BJ (cell line): ENCODE measurements around the gene TTC21B. TPM values are rescaled to one million over a fixed set of nuclear protein-coding genes. Genes with fewer than 3 reads are reported as not detected.

Experiments
- CTCF ChIA-PET: fragments of 350-600 bp; formaldehyde crosslinking; extraction: SDS; loops from one replicate; lab custom pipeline; 2021; ENCODE audit warnings: antibody characterized with exemption, inconsistent platforms; lab: Yijun Ruan, JAX
- POLR2A ChIA-PET: fragments of 300-600 bp; sonication (Branson Sonifier 250); formaldehyde crosslinking; extraction: SDS; loops from one replicate; lab custom pipeline; 2021; ENCODE audit warnings: antibody characterized with exemption; lab: Charles Lee
- DNase-seq: peaks from one replicate; pipeline ENCODE4 v3.0.0-alpha.2; 2011; ENCODE audit warnings: low read depth
- H3K27me3 ChIP-seq: 2 replicates; pipeline ENCODE4 v1.6.0; 2011; ENCODE audit warnings: low read length; ENCODE audit not compliant: control insufficient read depth, insufficient read depth
- H3K36me3 ChIP-seq: 2 replicates; pipeline ENCODE4 v1.5.1; 2011; ENCODE audit warnings: low read length; ENCODE audit not compliant: control insufficient read depth, insufficient read depth
- H3K4me3 ChIP-seq: 2 replicates; pipeline ENCODE4 v1.5.1; 2011; ENCODE audit warnings: low read depth, mild to moderate bottlenecking, control low read depth, low read length
- CTCF ChIP-seq: IDR thresholded peaks from 2 replicates; pipeline ENCODE4 v1.5.1; 2011; ENCODE audit warnings: low read depth, mild to moderate bottlenecking, control low read depth, inconsistent platforms, low read length, moderate library complexity; ENCODE audit not compliant: insufficient read depth
- polyA plus RNA-seq: library from polyadenylated mRNA; depleted of rRNA; stranded (reverse); fragments of >200 nt; gene quantifications from 2 replicates; pipeline ENCODE4 v1.2.3, GENCODE V29; 2011

Gene TTC21B
- polyA plus RNA-seq, 1 experiment, result 12.1 TPM

- ChIA-PET POLR2A (no interaction called here), CTCF (interaction anchor here (0.6 to 2.2 kb wide), 4 partner anchors 16 to 462 kb away, joined by 3 to 4 read pairs (median 4); no protein-coding TSS in a partner anchor)
- peak; percentile 72 for DNase-seq
- no peaks in the 10 kb centered on the region for H3K27me3 ChIP-seq
- H3K36me3 ChIP-seq, result no peaks in the 10 kb centered on the region
- no peak for TF ChIP-seq CTCF
- H3K4me3 ChIP-seq, result no peak overlapping the region
Observed at GRCh38 chr2:165872101-165872791, 81.3 kb downstream of the TTC21B start.

- H3K27me3 ChIP-seq, result no peaks in the 10 kb centered on the region
- ChIA-PET CTCF (interaction anchor here (0.8 to 1.0 kb wide), 2 partner anchors 15 to 469 kb away, joined by 3 read pairs; no protein-coding TSS in a partner anchor), POLR2A (interaction anchor here (0.6 kb wide), 1 partner anchor 40 kb away, joined by 4 read pairs; no protein-coding TSS in a partner anchor)
- no peak for DNase-seq
- no peak for TF ChIP-seq CTCF
- no peak overlapping the region for H3K4me3 ChIP-seq
- no peaks in the 10 kb centered on the region for H3K36me3 ChIP-seq
Observed at GRCh38 chr2:165871025-165871424, 82.6 kb downstream of the TTC21B start.

- no peak for DNase-seq
- no peak for TF ChIP-seq CTCF
Observed at GRCh38 chr2:165870346-165870745, 83.2 kb downstream of the TTC21B start.

GRCh38 chr2:165868211-165868610, 85.4 kb downstream of the TTC21B start:
- no peak for DNase-seq
- H3K36me3 ChIP-seq, result no peaks in the 10 kb centered on the region
- CTCF ChIA-PET, result no interaction called here
- no peak for TF ChIP-seq CTCF
- H3K4me3 ChIP-seq, result no peak overlapping the region
- no peaks in the 10 kb centered on the region for H3K27me3 ChIP-seq
- POLR2A ChIA-PET, result no interaction called here

More at GRCh38 chr2:165870346-165870745, 83.2 kb downstream of the TTC21B start:
- no peak overlapping the region for H3K4me3 ChIP-seq
- ChIA-PET POLR2A (interaction anchor here (0.6 kb wide), 1 partner anchor 41 kb away, joined by 4 read pairs; no protein-coding TSS in a partner anchor), CTCF (interaction anchor here (0.8 to 1.0 kb wide), 2 partner anchors 16 to 468 kb away, joined by 3 read pairs; no protein-coding TSS in a partner anchor)
- H3K36me3 ChIP-seq, result no peaks in the 10 kb centered on the region
- H3K27me3 ChIP-seq, result no peaks in the 10 kb centered on the region

- POLR2A ChIA-PET, result no interaction called here
- TF ChIP-seq CTCF, result no peak
Observed at GRCh38 chr2:165864296-165864695, 89.3 kb downstream of the TTC21B start.

More at GRCh38 chr2:165864296-165864695, 89.3 kb downstream of the TTC21B start:
- CTCF ChIA-PET, result no interaction called here
- Histone ChIP-seq H3K36me3 (no peaks in the 10 kb centered on the region), H3K27me3 (no peaks in the 10 kb centered on the region), H3K4me3 (no peak overlapping the region)
- no peak for DNase-seq
